ENCODE results near the gene RIMOC1. TPM values are rescaled to one million over a fixed set of nuclear protein-coding genes. Genes with fewer than 3 reads are reported as not detected.

The RIMOC1 gene
- polyA plus RNA-seq, 1 donor (not counting 4 experiments of a cell fraction or from before 2014, with no cell fraction given), result 23.7 TPM

DNA sequence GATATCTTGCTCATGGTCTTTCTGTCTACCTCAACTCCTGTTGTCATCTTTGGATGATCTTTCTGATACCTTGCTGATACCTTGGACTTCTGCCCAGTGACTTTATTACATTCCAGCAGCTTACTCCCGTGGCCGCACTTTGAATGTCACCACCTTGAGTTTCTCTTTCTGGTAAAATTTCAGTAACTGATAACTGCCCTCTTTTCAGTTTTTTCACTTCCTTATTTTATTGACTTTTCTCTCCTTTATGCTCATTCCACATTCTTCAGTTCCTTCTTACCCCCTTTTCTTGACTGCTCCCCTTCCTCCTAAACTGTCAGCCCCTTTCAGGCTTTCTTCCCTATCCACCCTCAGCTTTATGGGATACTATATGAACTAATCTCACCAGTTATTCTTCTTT is 14.0 kb downstream of the RIMOC1 start:
- no peaks in the 10 kb centered on the region for H3K27me3 ChIP-seq (ENCODE audit: control insufficient read depth, extremely low read depth, insufficient read depth, low read length)
- H3K27ac ChIP-seq (ENCODE audit: control insufficient read depth, insufficient read depth, low read length), result no peak overlapping the region
- H3K4me1 ChIP-seq (ENCODE audit: control insufficient read depth, extremely low read depth, insufficient read depth, low read length), result peaks cover 8% of the 10 kb centered on the region
- dilution Hi-C loops (cut with MboI; ENCODE audit: extremely low pct_ligation_motif_present, low sequenced_read_pairs), result no loop called here
- no peak for DNase-seq (ENCODE audit: low read depth, low spot score)
- peaks cover 3 to 16% of the 10 kb centered on the region in 2 experiments for H3K36me3 ChIP-seq (ENCODE audit: control insufficient read depth in 2 of 2, extremely low read depth in 1 of 2, insufficient read depth in 2 of 2, low read length in 2 of 2)
- no peak overlapping the region for H3K9ac ChIP-seq (ENCODE audit: control insufficient read depth, extremely low read depth, insufficient read depth, low read length)
- H3K4me3 ChIP-seq (ENCODE audit: control insufficient read depth in 2 of 3, extremely low read depth in 1 of 3, insufficient read depth in 2 of 3, low read depth in 1 of 3, low read length in 3 of 3), result no peak overlapping the region
- no peaks in the 10 kb centered on the region for H3K9me3 ChIP-seq (ENCODE audit: control insufficient read depth, low read depth, low read length)
- no peak overlapping the region for H2AFZ ChIP-seq (ENCODE audit: control insufficient read depth, low read length)
- H3K79me2 ChIP-seq (ENCODE audit: control insufficient read depth, insufficient read depth, low read length), result no peaks in the 10 kb centered on the region
- FAIRE-seq, result no peak
- no peaks in the 10 kb centered on the region for H4K20me1 ChIP-seq (ENCODE audit: control insufficient read depth, extremely low read depth, insufficient read depth, low read length)
- no peak overlapping the region for H3K4me2 ChIP-seq (ENCODE audit: control insufficient read depth, extremely low read depth, insufficient read depth, low read depth, low read length)
- TF ChIP-seq EZH2 (IDR thresholded peaks at IDR 0.05; ENCODE audit: low read length), result no peak
- TF ChIP-seq, protein P1, sequence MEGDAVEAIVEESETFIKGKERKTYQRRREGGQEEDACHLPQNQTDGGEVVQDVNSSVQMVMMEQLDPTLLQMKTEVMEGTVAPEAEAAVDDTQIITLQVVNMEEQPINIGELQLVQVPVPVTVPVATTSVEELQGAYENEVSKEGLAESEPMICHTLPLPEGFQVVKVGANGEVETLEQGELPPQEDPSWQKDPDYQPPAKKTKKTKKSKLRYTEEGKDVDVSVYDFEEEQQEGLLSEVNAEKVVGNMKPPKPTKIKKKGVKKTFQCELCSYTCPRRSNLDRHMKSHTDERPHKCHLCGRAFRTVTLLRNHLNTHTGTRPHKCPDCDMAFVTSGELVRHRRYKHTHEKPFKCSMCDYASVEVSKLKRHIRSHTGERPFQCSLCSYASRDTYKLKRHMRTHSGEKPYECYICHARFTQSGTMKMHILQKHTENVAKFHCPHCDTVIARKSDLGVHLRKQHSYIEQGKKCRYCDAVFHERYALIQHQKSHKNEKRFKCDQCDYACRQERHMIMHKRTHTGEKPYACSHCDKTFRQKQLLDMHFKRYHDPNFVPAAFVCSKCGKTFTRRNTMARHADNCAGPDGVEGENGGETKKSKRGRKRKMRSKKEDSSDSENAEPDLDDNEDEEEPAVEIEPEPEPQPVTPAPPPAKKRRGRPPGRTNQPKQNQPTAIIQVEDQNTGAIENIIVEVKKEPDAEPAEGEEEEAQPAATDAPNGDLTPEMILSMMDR (optimal IDR thresholded peaks at IDR 0.05 in 1 of 3, IDR thresholded peaks at IDR 0.05 in 1 of 3, conservative IDR thresholded peaks at IDR 0.05 in 1 of 3; ENCODE audit: extremely low read depth in 1 of 3, insufficient read depth in 2 of 3, low read length in 3 of 3), result no peak
- H3K9me1 ChIP-seq (ENCODE audit: control insufficient read depth, extremely low read depth, insufficient read depth, low read length), result no peaks in the 10 kb centered on the region

DNA sequence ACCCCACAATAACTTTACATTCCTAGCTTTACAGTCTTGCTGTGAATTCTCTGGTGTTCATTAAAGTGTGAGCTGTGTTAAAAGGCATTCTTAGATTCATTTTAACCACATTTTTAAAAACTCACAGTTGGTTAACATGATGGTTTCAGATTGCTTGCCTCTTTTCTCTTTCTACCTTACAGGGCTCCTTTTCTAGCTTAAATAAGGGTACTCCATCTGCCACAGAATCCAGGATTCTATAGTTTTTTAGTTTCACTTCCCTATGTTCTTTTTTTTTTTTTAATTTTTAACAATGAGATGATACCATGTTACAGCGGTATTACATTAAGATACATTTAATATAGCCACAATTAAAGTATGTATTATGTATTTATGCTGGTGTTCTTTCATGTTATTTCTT is 17.0 kb downstream of the RIMOC1 start:
- Histone ChIP-seq H3K79me2 (ENCODE audit: control insufficient read depth, insufficient read depth, low read length) (no peaks in the 10 kb centered on the region), H3K9ac (ENCODE audit: control insufficient read depth, extremely low read depth, insufficient read depth, low read length) (no peak overlapping the region), H3K4me2 (ENCODE audit: control insufficient read depth, extremely low read depth, insufficient read depth, low read depth, low read length) (no peak overlapping the region), H2AFZ (ENCODE audit: control insufficient read depth, low read length) (no peak overlapping the region), H3K27ac (ENCODE audit: control insufficient read depth, insufficient read depth, low read length) (no peak overlapping the region), H3K36me3 (ENCODE audit: control insufficient read depth in 2 of 2, extremely low read depth in 1 of 2, insufficient read depth in 2 of 2, low read length in 2 of 2) (peaks cover 0 to 8% of the 10 kb centered on the region in 2 experiments), H3K27me3 (ENCODE audit: control insufficient read depth, extremely low read depth, insufficient read depth, low read length) (no peaks in the 10 kb centered on the region), H3K4me3 (ENCODE audit: control insufficient read depth in 2 of 3, extremely low read depth in 1 of 3, insufficient read depth in 2 of 3, low read depth in 1 of 3, low read length in 3 of 3) (no peak overlapping the region), H3K9me3 (ENCODE audit: control insufficient read depth, low read depth, low read length) (no peaks in the 10 kb centered on the region), H3K9me1 (ENCODE audit: control insufficient read depth, extremely low read depth, insufficient read depth, low read length) (no peaks in the 10 kb centered on the region), H4K20me1 (ENCODE audit: control insufficient read depth, extremely low read depth, insufficient read depth, low read length) (no peaks in the 10 kb centered on the region), H3K4me1 (ENCODE audit: control insufficient read depth, extremely low read depth, insufficient read depth, low read length) (peaks cover 16% of the 10 kb centered on the region)
- dilution Hi-C loops (cut with MboI; ENCODE audit: extremely low pct_ligation_motif_present, low sequenced_read_pairs), result no loop called here
- DNase-seq (ENCODE audit: low read depth, low spot score) (no peak), FAIRE-seq (no peak)
- no peak for TF ChIP-seq EZH2 (IDR thresholded peaks at IDR 0.05; ENCODE audit: low read length)
- TF ChIP-seq, protein P1 (optimal IDR thresholded peaks at IDR 0.05 in 1 of 3, IDR thresholded peaks at IDR 0.05 in 1 of 3, conservative IDR thresholded peaks at IDR 0.05 in 1 of 3; ENCODE audit: extremely low read depth in 1 of 3, insufficient read depth in 2 of 3, low read length in 3 of 3), result no peak

Measured in keratinocyte (primary cell).